Breast epithelium (tissue), 4 donors: ENCODE results near the gene RCAN3. TPM values are rescaled to one million over a fixed set of nuclear protein-coding genes. Genes with fewer than 3 reads are reported as not detected.
A peak's percentile ranks its signal among the peaks of the same experiment; 100 is the strongest.

Experiments
- DNase-seq, 2 donors: peaks; one replicate each; pipeline ENCODE4 v3.0.0-alpha.2; 2019; ENCODE audit warnings: low spot score in 2 of 2
- H3K27ac ChIP-seq, 2 donors: fragments of 200-600 bp; sonication (generic) in 1 of 2; one replicate each; pipeline ENCODE4 v1.5.1; 2016 to 2019; ENCODE audit warnings: mild to moderate bottlenecking in 1 of 2
- H3K27me3 ChIP-seq, 2 donors: fragments of 200-600 bp; sonication (generic) in 1 of 2; one replicate each; pipeline versions ENCODE4 v1.5.1 to v1.6.0; 2017 to 2019; ENCODE audit warnings: control low read depth in 1 of 2, mild to moderate bottlenecking in 1 of 2
- H3K36me3 ChIP-seq: fragments of 200-600 bp; one replicate; pipeline ENCODE4 v1.5.1; 2019
- H3K4me1 ChIP-seq, 2 donors: fragments of 200-600 bp; sonication (generic); one replicate each; pipeline ENCODE4 v1.5.1; 2016 to 2019; ENCODE audit warnings: control low read depth in 1 of 2
- H3K4me3 ChIP-seq, 3 donors: fragments of 200-600 bp; sonication (generic); 1 replicate in 2 of 3; 2 replicates in 1 of 3; pipeline ENCODE4 v1.5.1; 2016 to 2019; ENCODE audit warnings: mild to moderate bottlenecking in 3 of 3, moderate library complexity in 2 of 3
- H3K9me3 ChIP-seq, 2 donors: fragments of 200-600 bp; sonication (generic) in 1 of 2; one replicate each; pipeline ENCODE4 v1.5.1; 2016 to 2019; ENCODE audit warnings: control low read depth in 1 of 2
- POLR2A ChIP-seq: fragments of 450-650 bp; IDR thresholded peaks from one replicate; pipeline ENCODE4 v1.6.1; 2016; ENCODE audit warnings: antibody characterized with exemption, mild to moderate bottlenecking, moderate library complexity
- POLR2AphosphoS5 ChIP-seq, 3 donors: sonication (generic); formaldehyde crosslinking; IDR thresholded peaks; one replicate each; pipeline ENCODE4 v1.6.1; 2017; ENCODE audit warnings: antibody characterized with exemption in 3 of 3
- intact Hi-C: fragments of 100-400 bp; cut with DNase I; formaldehyde crosslinking; loops from one replicate; pipeline ENCODE4 v1.15.1; 2023; ENCODE audit warnings: low total_unique reads
- total RNA-seq, 3 donors: library from RNA; depleted of rRNA; stranded (reverse); fragments of >200 nt; gene quantifications; one replicate each; pipeline ENCODE4 v1.1.0, GENCODE V29; 2016
- TF ChIP-seq, protein P1 (sequence below), 3 donors: fragments of 450-650 bp; IDR thresholded peaks; one replicate each; pipeline ENCODE4 v1.5.1; 2016 to 2017; ENCODE audit warnings: antibody characterized with exemption in 3 of 3, mild to moderate bottlenecking in 3 of 3, moderate library complexity in 3 of 3

Gene RCAN3
- total RNA-seq, 3 donors from 2014 or later: 5.0 to 22.7 (median 8.8) TPM

DNA sequence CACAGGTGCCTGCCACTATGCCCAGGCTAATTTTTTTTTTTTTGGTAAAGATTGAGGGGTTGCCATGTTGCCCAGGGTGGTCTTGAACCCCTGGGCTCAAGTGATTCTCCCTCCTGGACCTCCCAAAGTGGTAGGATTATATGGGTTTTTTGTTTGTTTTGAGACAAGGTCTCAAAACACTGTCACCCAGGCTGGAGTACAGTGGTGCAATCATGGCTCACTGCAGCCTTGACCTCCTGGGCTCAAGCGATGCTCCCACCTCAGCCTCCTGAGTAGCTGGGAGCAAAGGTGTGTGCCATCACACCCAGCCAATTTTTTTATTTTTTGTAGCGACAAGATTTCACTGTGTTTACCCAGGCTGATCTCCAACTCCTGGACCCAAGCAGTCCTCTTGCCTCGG, 8.9 kb upstream of the RCAN3 start:
- H3K9me3 ChIP-seq: peaks cover 0 to 4% of the 10 kb centered on the region in 2 donors
- no peak overlapping the region for H3K27ac ChIP-seq
- no peak for TF ChIP-seq POLR2A
- TF ChIP-seq, protein P1, sequence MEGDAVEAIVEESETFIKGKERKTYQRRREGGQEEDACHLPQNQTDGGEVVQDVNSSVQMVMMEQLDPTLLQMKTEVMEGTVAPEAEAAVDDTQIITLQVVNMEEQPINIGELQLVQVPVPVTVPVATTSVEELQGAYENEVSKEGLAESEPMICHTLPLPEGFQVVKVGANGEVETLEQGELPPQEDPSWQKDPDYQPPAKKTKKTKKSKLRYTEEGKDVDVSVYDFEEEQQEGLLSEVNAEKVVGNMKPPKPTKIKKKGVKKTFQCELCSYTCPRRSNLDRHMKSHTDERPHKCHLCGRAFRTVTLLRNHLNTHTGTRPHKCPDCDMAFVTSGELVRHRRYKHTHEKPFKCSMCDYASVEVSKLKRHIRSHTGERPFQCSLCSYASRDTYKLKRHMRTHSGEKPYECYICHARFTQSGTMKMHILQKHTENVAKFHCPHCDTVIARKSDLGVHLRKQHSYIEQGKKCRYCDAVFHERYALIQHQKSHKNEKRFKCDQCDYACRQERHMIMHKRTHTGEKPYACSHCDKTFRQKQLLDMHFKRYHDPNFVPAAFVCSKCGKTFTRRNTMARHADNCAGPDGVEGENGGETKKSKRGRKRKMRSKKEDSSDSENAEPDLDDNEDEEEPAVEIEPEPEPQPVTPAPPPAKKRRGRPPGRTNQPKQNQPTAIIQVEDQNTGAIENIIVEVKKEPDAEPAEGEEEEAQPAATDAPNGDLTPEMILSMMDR (IDR thresholded peaks at IDR 0.05): no peak
- TF ChIP-seq POLR2AphosphoS5 (IDR thresholded peaks at IDR 0.05): no peak
- no peaks in the 10 kb centered on the region for H3K4me1 ChIP-seq
- no peak overlapping the region for H3K4me3 ChIP-seq
- intact Hi-C loops: no loop called here
- no peaks in the 10 kb centered on the region for H3K36me3 ChIP-seq
- DNase-seq: no peak
- no peaks in the 10 kb centered on the region for H3K27me3 ChIP-seq

DNA sequence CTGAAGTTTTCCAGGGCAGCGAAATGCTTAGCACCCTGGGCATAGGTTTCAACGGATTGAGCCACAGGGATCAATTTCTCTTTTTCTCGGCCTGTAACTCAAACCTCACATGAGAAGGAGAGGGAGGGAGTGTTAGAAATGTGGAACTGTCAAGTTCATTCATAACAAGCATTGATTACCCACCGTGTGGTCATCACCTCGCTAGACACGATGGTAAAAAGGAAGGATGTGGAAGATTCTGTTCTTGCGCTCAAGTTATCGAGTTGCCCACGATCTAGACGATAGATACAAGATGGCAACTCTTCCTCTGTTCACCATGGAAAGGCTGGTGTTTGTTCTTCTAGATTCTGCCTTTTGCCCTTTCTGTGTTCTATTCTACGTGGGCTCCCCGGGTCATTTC, 4.0 kb upstream of the RCAN3 start:
- no peaks in the 10 kb centered on the region for H3K9me3 ChIP-seq
- H3K27ac ChIP-seq: no peak overlapping the region
- H3K4me1 ChIP-seq: no peaks in the 10 kb centered on the region
- no peaks in the 10 kb centered on the region for H3K27me3 ChIP-seq
- H3K4me3 ChIP-seq: no peak overlapping the region
- no peaks in the 10 kb centered on the region for H3K36me3 ChIP-seq
- TF ChIP-seq POLR2A: no peak
- TF ChIP-seq, protein P1 (IDR thresholded peaks at IDR 0.05): no peak
- TF ChIP-seq POLR2AphosphoS5 (IDR thresholded peaks at IDR 0.05): no peak
- intact Hi-C loops: no loop called here
- no peak for DNase-seq

GRCh38 chr1:24500448-24501048, 2.1 kb upstream of the RCAN3 start:
- H3K4me3 ChIP-seq: no peak overlapping the region
- no peak overlapping the region for H3K27ac ChIP-seq
- DNase-seq: no peak
- no peaks in the 10 kb centered on the region for H3K27me3 ChIP-seq
- no peaks in the 10 kb centered on the region for H3K9me3 ChIP-seq
- TF ChIP-seq POLR2AphosphoS5 (IDR thresholded peaks at IDR 0.05): no peak
- TF ChIP-seq POLR2A: no peak
- TF ChIP-seq, protein P1 (IDR thresholded peaks at IDR 0.05): no peak
- intact Hi-C loops: no loop called here
- no peaks in the 10 kb centered on the region for H3K4me1 ChIP-seq
- H3K36me3 ChIP-seq: no peaks in the 10 kb centered on the region

GRCh38 chr1:24501371-24502064, 1.1 kb upstream of the RCAN3 start:
- H3K9me3 ChIP-seq: no peaks in the 10 kb centered on the region
- TF ChIP-seq, protein P1 (IDR thresholded peaks at IDR 0.05): no peak
- TF ChIP-seq POLR2A (no peak), POLR2AphosphoS5 (IDR thresholded peaks at IDR 0.05) (no peak)
- H3K4me1 ChIP-seq: no peaks in the 10 kb centered on the region
- no peaks in the 10 kb centered on the region for H3K36me3 ChIP-seq
- peak overlapping the region; percentile 95 to 96 for H3K27ac ChIP-seq
- intact Hi-C loops: no loop called here
- H3K4me3 ChIP-seq: peak overlapping the region; percentile 74 to 78 (median 74)
- DNase-seq: peak in 1 of 2 donors; percentile 22
- no peaks in the 10 kb centered on the region for H3K27me3 ChIP-seq

DNA sequence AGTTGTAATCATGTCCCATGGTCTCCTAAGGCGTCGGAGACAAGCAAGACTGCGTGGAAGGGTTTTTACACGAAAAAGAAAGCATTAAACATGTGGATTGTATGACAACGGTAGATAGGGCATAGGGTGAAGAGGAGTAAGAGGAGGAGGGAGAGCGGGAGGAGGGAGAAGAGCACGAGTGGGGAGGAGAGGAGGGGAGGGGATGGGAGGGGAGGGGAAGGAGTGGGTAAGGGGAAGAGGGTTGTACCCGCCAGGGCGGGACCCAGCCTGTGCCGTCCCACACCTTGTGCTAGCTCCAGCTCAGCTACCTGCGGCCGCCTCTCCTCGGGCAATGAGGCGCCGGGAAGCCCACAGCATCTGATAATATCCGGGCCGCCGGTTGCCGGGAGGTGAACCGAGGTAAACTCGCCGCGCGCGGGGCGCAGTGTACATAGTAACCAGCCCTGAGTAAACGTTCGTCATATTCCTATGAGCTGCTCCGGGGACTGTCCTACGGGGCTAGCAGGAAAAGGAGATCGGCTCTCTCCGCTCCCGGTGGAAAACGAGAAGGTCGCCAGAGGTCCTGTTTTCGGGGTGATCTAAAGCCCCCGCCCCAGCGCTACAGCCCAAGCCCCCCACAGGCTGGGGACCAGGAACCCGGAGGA, 449 bp upstream of the RCAN3 start:
- Histone ChIP-seq H3K9me3 (no peaks in the 10 kb centered on the region), H3K4me3 (peak overlapping the region; percentile 74 to 78 (median 74)), H3K27ac (peak overlapping the region; percentile 95 to 96), H3K36me3 (no peaks in the 10 kb centered on the region), H3K4me1 (no peaks in the 10 kb centered on the region), H3K27me3 (no peaks in the 10 kb centered on the region)
- DNase-seq: peak; percentile 84 to 90
- TF ChIP-seq POLR2A: peak; percentile 14
- TF ChIP-seq, protein P1 (IDR thresholded peaks at IDR 0.05): no peak
- TF ChIP-seq POLR2AphosphoS5 (IDR thresholded peaks at IDR 0.05): peak; percentile 33 to 78 (median 47)
- intact Hi-C loops: no loop called here
